DMS114 treated with DMSO at 0.1 percent for 48 hours (cell line): ENCODE results near the gene SCNN1A.

Source experiments
- DNase-seq: peaks from one replicate; lab custom pipeline; 2025; ENCODE audit not compliant: unreplicated experiment; lab: John Stamatoyannopoulos, UW

SCNN1A gene

GRCh38 chr12:6301721-6302120 lies 73.6 kb downstream of the SCNN1A start:
- no peak for DNase-seq

GRCh38 chr12:6297170-6297569 lies 78.2 kb downstream of the SCNN1A start:
- no peak for DNase-seq
